GM21360 (cell line): Measurements from ENCODE around the gene VWA1.
"Not testable (repeated sequence)": the region's sequence is repeated elsewhere in the genome, so short reads cannot be mapped to it uniquely, and the experiment has no call there.

Source experiments
- ATAC-seq: cut with Tn5 transposase; IDR thresholded peaks from one replicate; pipeline ENCODE4 v1.9.1; 2021; ENCODE audit warnings: mild to moderate bottlenecking, moderate library complexity; ENCODE audit not compliant: unreplicated experiment

VWA1 gene

DNA sequence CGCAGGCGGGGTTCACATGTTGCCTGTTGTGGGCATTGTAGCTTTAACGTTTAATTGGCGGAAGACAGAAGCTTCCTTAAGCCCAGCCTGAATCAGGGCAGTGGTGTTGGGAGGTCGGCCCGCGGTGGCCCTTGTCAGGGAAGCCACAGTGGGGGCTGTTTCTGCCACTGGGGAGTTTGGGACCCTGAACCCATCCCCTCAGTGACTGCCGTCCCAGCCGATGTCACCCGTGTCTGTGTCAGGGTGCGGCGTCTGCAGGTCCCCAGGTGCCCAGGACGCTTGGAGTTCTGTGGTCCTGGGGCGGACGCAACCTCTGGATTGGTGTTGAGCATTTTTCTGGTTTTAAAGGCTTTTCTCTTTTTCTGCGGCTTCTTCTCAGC, 45.0 kb downstream of the VWA1 start:
- ATAC-seq: not testable (repeated sequence)

DNA sequence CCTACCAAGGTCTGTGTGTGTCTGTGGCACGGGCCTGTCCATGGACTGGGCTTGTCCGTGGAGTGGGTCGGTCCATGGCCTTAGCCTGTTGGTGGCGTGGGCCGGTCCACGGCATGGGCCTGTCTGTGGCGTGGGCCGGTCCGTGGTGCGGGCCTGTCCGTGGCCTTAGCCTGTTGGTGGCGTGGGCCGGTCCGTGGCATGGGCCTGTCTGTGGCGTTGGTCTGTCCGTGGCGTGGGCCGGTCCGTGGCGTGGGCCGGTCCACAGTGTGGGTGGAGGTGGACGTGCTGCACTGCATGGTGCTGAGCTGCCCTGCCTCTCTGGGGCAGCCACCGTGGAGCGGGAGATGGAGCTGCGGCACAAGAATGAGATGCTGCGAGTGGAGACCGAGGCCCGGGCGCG, 46.3 kb downstream of the VWA1 start:
- ATAC-seq: not testable (repeated sequence)

GRCh38 chr1:1482856-1483255, 47.4 kb downstream of the VWA1 start:
- no peak for ATAC-seq

- no peak for ATAC-seq
Observed at GRCh38 chr1:1483714-1484113, 48.2 kb downstream of the VWA1 start.

GRCh38 chr1:1484976-1485750, 49.7 kb downstream of the VWA1 start:
- not testable (repeated sequence) for ATAC-seq

GRCh38 chr1:1485755-1486317, 50.3 kb downstream of the VWA1 start:
- ATAC-seq: not testable (repeated sequence)

- ATAC-seq: no peak
Observed at GRCh38 chr1:1487701-1488100, 52.2 kb downstream of the VWA1 start.

DNA sequence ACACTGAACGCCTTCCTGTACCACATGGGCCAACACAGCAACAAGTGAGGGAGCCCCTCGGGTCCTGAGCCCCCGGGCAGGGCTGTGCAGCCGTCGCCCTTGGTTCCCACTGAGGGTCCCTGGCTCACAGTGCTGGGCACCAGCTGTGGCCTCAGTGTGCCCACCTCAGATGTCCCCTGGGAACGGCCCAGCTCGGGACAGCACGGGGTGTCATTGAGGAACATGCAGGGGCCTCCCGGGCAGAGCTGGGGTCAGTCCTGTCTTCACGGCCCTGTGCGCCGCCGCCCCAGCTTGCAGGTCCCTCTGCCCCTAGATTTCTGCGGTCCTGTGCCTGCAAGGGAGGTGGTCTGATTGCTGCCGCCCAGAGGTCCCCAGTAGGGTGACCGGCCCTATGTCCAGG, 53.7 kb downstream of the VWA1 start:
- no peak for ATAC-seq

GRCh38 chr1:1489861-1490260, 54.4 kb downstream of the VWA1 start:
- no peak for ATAC-seq

DNA sequence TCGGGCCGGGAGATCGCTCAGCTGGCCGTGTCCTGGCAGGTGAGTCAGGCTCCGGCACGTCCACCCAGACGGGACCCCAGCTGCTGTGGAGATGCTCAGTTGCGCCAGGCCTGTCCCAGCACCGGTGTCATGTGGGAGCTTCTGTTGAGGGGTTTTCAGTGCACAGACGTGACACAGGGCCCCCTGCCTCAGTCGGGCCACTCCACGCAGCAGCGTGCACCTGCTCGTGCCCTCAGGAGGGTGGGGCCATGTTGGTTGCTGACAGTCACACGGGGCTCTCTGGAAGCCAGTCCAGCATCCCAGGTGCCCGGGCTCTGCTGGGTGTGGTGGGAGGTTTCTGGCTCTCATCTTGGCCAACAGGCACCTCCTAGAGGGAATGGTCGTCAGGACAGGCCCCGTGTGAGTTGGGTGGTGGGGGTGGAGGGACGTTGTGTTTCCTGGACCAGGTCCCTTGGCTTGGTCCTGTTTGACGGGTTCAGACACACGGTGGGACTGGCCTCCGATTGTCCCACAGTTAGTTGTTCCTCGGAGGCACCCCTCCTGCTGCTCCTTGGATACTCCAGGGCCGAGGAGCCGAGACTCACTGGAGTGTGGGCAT, 55.2 kb downstream of the VWA1 start:
- no peak for ATAC-seq

DNA sequence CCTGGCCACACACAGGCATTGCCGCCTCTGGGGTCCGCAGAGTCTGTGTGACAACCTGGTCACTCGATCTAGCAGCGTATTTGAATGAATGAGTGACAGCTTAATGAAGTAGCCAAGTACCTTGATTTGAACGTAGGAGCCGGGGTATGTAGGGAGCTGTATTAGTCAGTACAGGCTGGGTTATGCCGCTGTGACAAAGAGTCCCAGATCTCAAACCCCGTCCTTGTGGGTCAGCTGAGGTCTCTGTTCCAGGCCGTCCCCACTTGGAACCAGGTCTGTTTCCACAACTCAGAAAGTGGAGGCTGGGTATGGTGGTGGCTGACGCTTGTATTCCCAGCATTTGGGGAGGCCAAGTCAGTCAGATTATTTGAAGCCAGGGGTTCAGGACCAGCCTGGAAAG, 56.1 kb downstream of the VWA1 start:
- ATAC-seq: no peak
